ENCODE results near the gene TTLL6.

The TTLL6 gene

DNA sequence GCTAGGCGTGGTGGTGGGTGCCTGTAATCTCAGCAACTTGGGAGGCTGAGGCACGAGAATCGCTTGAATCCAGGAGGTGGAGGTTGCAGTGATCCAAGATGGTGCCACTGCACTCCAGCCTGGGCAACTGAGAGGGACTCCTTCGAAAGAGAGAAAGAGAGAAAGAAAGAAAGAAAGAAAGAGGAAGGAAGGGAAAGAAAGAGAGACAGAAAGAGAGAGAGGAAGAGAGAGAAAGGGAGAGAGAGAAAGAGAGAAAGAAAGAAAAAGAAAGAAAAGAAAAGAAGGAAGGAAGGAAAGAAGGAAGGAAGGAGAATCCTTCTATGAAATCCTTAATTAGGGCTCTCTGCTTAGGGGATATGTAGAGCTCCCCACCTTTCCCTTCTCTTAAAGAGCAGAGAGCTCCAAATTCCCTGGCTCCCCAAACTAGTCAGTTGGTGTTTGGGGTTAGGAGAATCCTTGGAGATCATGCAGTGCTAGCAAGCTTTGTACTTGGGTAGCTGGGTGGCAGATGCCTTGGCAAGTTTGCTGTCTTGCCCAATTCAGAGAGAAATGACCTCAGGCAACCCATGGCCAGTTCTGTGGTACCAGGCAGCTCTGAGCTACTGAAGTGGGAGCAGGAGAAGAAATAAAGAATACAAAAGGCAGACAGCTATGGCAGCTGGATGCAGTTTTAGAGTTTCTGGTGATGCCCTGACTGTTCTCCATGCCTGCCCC, 79.5 kb downstream of the TTLL6 start:
- DNase-seq (ENCODE audit: low read depth in 2 of 2) = no peak

GRCh38 chr17:48735062-48735351, 82.0 kb downstream of the TTLL6 start:
- no peak for DNase-seq (ENCODE audit: low read depth in 2 of 2)

DNA sequence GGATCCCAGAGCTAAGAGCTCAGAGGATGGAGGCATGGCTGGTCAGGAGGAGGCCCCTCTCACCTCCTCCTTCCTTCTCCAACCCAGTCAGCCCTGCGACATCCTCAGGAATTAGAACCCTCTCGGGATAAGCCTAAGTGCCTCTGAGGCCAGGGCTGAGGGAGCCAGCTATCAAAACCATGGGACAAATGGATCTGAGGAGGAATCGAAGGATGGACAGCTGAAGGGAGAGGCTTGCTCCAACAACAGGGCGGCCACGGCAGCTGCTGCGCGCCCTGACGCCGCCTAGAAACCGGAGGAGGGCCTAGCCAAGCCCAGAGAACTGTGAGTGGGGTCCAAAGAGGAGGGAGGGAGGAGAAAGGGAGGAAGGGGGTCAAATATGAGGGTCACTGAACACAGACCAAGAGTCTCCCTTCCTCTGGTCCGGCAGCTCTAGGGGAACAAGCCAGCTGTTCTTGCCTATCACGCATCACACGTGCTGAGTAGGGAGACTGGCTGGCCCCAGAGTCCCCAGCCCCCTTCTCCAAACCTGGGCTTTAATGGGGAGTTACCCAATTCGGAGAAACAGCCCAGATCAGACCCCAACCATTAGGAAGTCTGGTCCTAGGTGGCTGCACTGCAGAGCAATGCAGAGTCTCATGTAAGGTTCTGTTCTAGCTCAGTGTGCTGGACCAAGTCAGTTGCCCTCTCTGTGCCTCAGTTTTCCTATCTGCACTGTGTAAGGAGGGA, 82.5 kb downstream of the TTLL6 start:
- DNase-seq (ENCODE audit: low read depth in 2 of 2) = no peak

- DNase-seq (ENCODE audit: low read depth in 2 of 2) = no peak
Measured at GRCh38 chr17:48733632-48734328, 83.2 kb downstream of the TTLL6 start.

- DNase-seq (ENCODE audit: low read depth in 2 of 2) = no peak
Measured at GRCh38 chr17:48732688-48733629, 84.1 kb downstream of the TTLL6 start.

- no peak for DNase-seq (ENCODE audit: low read depth in 2 of 2)
Measured at GRCh38 chr17:48731355-48731754, 85.7 kb downstream of the TTLL6 start.

- DNase-seq (ENCODE audit: low read depth in 2 of 2) = no peak
Measured at GRCh38 chr17:48730240-48730550, 86.8 kb downstream of the TTLL6 start.

GRCh38 chr17:48729335-48730239, 87.4 kb downstream of the TTLL6 start:
- no peak for DNase-seq (ENCODE audit: low read depth in 2 of 2)

- DNase-seq (ENCODE audit: low read depth in 2 of 2) = peak in 1 of 2 donors; percentile 23
Measured at GRCh38 chr17:48728232-48729231, 88.5 kb downstream of the TTLL6 start, which contains the start of gene HOXB13. Gene HOXB13, minus strand, starts transcription at chr17:48728750. Its CDS starts 157 bp downstream, at chr17:48728593.

GRCh38 chr17:48727415-48728175, 89.4 kb downstream of the TTLL6 start:
- DNase-seq (ENCODE audit: low read depth in 2 of 2) = no peak

DNA sequence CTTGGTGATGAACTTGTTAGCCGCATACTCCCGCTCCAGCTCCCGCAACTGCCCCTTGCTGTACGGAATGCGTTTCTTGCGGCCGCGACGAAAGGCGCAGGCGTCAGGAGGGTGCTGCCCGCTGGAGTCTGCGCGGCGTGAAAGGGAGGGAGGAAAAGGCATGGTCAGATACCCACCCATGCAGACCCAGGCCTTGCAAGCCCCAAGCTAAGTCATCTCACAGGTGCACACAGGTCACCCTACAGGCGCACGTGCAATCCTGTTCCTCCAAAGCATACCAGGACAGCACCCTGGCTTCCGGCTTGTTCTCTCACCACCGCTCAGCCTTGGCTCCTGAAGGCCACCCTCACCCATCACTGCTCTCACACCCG, 90.1 kb downstream of the TTLL6 start:
- no peak for DNase-seq (ENCODE audit: low read depth in 2 of 2)

DNA sequence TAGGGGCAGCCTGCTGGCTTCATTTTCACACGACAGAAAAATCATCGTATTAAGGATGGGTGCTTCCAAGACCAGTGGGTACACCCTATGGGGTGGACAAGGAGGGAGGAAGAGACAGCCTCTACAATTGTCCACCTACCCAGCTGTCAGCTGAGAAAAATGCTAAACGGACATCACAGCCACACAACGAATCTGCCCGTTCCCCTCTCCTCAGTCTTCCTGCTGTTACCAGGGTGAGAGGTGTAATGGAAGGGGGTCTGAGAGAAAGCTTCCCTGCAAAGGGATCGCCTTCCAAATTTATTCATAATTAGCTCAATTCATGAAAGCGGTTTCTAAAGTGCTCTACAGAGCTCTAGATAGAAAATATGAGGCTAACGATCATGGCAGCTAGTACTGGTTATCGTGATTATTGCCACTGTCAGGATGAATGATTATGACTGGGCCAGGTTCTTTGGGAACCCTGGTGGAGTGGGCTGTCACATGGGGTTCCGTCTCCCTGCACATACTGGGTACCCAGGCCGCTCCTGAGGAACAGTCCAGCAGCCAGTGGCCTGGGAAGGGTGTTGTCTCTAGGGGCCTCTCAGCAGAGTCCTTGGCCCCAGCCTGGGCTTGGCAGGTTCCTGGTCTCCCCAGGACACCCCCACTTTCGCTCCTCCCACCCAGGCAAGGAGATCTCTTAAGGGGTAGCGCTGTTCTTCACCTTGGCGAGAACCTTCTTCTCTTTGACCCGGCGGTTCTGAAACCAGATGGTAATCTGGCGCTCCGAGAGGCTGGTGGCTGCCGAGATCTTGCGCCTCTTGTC, 90.7 kb downstream of the TTLL6 start:
- no peak for DNase-seq (ENCODE audit: low read depth in 2 of 2)

DNA sequence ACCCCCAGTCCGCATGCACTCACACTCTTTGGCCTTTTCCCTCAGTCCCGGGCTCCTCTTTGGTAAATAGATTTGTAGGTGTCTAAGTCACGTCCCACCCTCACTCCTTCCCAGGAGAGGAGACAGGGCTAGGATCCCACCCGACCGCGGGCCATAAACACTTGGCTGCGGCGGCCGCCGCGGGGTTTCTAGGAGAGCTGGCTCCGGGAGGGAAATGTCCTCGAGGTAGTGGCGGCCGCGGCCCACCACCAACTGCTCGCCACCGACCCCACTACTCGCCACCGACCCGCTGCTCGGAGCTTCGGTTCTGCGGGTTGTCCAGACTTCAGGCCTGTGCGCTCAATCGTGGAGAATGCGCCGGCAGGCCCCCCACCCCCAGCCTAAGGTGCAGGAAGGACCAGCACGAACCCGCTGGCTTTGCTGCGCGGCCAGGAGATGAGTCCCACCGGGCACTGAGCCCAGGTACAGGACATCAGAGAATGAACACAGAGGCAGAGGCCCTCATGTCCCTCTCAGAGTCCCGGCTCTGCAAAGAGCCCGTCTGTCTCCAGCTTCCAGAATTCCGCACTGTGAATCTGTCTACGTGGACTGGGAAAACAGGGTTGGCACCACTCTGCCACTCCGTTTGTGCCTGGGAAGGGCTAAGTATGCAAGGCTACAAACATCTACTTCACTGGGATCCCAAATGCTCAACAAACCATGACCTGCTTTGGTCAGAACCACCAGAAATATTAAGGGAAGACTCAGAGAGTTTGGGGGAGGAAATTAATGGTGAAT, 91.6 kb downstream of the TTLL6 start:
- DNase-seq (ENCODE audit: low read depth in 2 of 2) = no peak

GRCh38 chr17:48725004-48725287, 92.1 kb downstream of the TTLL6 start:
- DNase-seq (ENCODE audit: low read depth in 2 of 2) = no peak

GRCh38 chr17:48724251-48725003, 92.6 kb downstream of the TTLL6 start:
- peak; percentile 67 to 76 for DNase-seq (ENCODE audit: low read depth in 2 of 2)

DNA sequence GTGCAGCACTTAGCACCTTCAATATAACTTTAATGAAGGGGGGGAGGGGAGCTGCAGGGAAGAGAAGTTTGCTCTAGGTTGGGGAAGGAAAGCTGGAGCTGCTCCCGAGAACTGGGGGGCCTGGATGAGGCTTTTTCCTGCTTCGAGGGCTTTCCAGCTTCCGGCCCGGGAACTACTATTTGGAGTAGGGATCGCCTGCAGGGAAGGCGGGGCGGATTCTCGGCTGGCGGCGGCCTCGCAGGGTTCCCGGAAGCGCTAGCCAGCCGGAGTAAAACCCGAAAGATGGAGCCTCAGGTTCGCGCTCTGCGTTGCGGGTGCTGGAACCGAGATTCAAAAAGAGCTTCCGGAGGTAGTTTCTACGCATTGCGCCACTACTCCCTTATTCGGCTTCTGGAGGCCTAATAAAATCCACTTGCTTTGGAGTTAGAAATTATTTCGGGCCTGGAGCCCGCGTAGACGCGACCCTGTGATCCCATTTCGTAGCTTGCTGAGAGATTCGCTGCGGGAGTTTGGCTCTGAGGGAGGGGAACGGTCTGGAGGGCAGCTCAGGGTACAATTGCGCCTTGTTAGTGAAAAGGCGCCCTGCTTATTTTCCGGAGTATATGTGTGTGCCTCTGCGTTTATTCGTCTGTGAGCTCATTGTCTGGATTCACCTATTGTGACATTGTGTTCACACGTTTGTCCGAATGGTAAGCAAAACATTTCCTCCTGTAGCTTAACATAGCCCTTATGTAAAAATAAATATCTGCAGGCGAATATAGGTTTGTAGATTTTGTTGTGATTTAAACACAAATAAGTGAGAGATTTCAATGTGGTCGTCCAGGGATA, 93.4 kb downstream of the TTLL6 start:
- DNase-seq (ENCODE audit: low read depth in 2 of 2) = no peak
